SK-N-SH (cell line): Measurements from ENCODE around the gene OR7A10. TPM values are rescaled to one million over a fixed set of nuclear protein-coding genes. Genes with fewer than 3 reads are reported as not detected.

Experiments used
- CTCF ChIA-PET: fragments of 300-600, 350-600 bp; formaldehyde crosslinking; extraction: SDS; loops from one replicate; lab custom pipeline; 2021; lab: Yijun Ruan, JAX
- POLR2A ChIA-PET: fragments of 350-600 bp; sonication (Branson Sonifier 250); formaldehyde crosslinking; extraction: SDS; loops from one replicate; lab custom pipeline; 2020; ENCODE audit warnings: antibody characterized with exemption, inconsistent platforms; lab: Yijun Ruan, JAX
- DNase-seq: peaks from one replicate; pipeline ENCODE4 v3.0.0; 2012
- H2AFZ ChIP-seq: fragments of 200-600 bp; sonication (generic); 2 replicates; pipeline ENCODE4 v1.8.1; 2016; ENCODE audit warnings: antibody characterized with exemption, mild to moderate bottlenecking, low read depth
- H3F3A ChIP-seq: fragments of 200-600 bp; sonication (generic); replicated peaks from 2 replicates; pipeline ENCODE3; 2016; ENCODE audit warnings: antibody characterized with exemption, mild to moderate bottlenecking; ENCODE audit not compliant: insufficient read depth
- H3K27ac ChIP-seq, 2 experiments: fragments of 200-500 bp in 1 of 2; fragments of 200-600 bp in 1 of 2; sonication (Bioruptor generic) in 1 of 2; sonication (generic), shearing (Covaris generic) in 1 of 2; 2 replicates each; pipeline versions ENCODE4 v1.5.1 to v1.6.1; 2014 to 2016; ENCODE audit warnings: low read depth in 2 of 2, inconsistent platforms in 1 of 2, low read length in 1 of 2, mild to moderate bottlenecking in 1 of 2, mixed read lengths in 1 of 2
- H3K27me3 ChIP-seq: fragments of 200-600 bp; sonication (generic), shearing (Covaris generic); 2 replicates; pipeline ENCODE4 v1.6.1; 2016; ENCODE audit warnings: mixed run types; ENCODE audit not compliant: insufficient read depth
- H3K36me3 ChIP-seq, 2 experiments: fragments of 200-500 bp in 1 of 2; fragments of 200-600 bp in 1 of 2; sonication (Bioruptor generic) in 1 of 2; sonication (generic) in 1 of 2; replicated peaks in 1 of 2; 2 replicates each; pipeline versions ENCODE3 to v1.5.1; 2014 to 2016; ENCODE audit warnings: low read length in 1 of 2, mild to moderate bottlenecking in 1 of 2; ENCODE audit not compliant: insufficient read depth in 2 of 2, control insufficient read depth in 1 of 2
- H3K4me1 ChIP-seq, 2 experiments: fragments of 200-500 bp in 1 of 2; fragments of 200-600 bp in 1 of 2; sonication (Bioruptor generic) in 1 of 2; sonication (generic), shearing (Covaris generic) in 1 of 2; 2 replicates each; pipeline versions ENCODE4 v1.5.1 to v1.6.1; 2014 to 2016; ENCODE audit warnings: low read depth in 1 of 2, low read length in 1 of 2, mixed run types in 1 of 2; ENCODE audit not compliant: insufficient read depth in 2 of 2, control insufficient read depth in 1 of 2
- H3K4me2 ChIP-seq: fragments of 200-600 bp; sonication (generic), shearing (Covaris generic); 2 replicates; pipeline ENCODE4 v1.6.1; 2017; ENCODE audit warnings: mixed run types
- H3K4me3 ChIP-seq, 2 experiments: fragments of 200-500 bp in 1 of 2; fragments of 200-600 bp in 1 of 2; sonication (Bioruptor generic) in 1 of 2; sonication (generic), shearing (Covaris generic) in 1 of 2; 2 replicates each; pipeline versions ENCODE4 v1.5.1 to v1.8.1; 2014 to 2016; ENCODE audit warnings: low read depth in 2 of 2, inconsistent platforms in 1 of 2, low read length in 1 of 2, mild to moderate bottlenecking in 1 of 2, mixed read lengths in 1 of 2, moderate library complexity in 1 of 2
- H3K79me2 ChIP-seq: fragments of 200-600 bp; sonication (generic); 2 replicates; pipeline ENCODE4 v1.8.1; 2017; ENCODE audit warnings: mild to moderate bottlenecking; ENCODE audit not compliant: insufficient read depth
- H3K9ac ChIP-seq: fragments of 200-600 bp; sonication (generic); 2 replicates; pipeline ENCODE4 v1.6.1; 2017; ENCODE audit warnings: mixed run types
- H3K9me2 ChIP-seq: fragments of 200-600 bp; sonication (generic); 2 replicates; pipeline ENCODE4 v1.6.1; 2017; ENCODE audit warnings: mixed run types
- H3K9me3 ChIP-seq: fragments of 200-600 bp; sonication (generic); 2 replicates; pipeline ENCODE4 v1.6.1; 2017; ENCODE audit warnings: mixed run types, mild to moderate bottlenecking, moderate library complexity
- H4K20me1 ChIP-seq: fragments of 200-600 bp; sonication (generic); 2 replicates; pipeline ENCODE4 v1.6.1; 2017; ENCODE audit warnings: mild to moderate bottlenecking, mixed run types; ENCODE audit not compliant: insufficient read depth
- CHD2 ChIP-seq: fragments of 150-350 bp; IDR thresholded peaks from 2 replicates; pipeline ENCODE4 v1.6.1; 2018; ENCODE audit warnings: low read length; ENCODE audit not compliant: partially characterized antibody
- EP300 ChIP-seq, 2 experiments: IDR thresholded peaks; 2 replicates each; pipeline versions ENCODE4 v1.4.0 to v1.6.1; 2012; ENCODE audit warnings: borderline replicate concordance in 1 of 2, low read depth in 1 of 2, low read length in 1 of 2
- FOSL2 ChIP-seq: IDR thresholded peaks from 2 replicates; pipeline ENCODE4 v1.4.0; 2012; ENCODE audit warnings: low read depth, mild to moderate bottlenecking, moderate library complexity, borderline replicate concordance
- FOXJ3 ChIP-seq: sonication (generic); formaldehyde crosslinking; IDR thresholded peaks from 2 replicates; pipeline ENCODE4 v1.5.1; 2020; ENCODE audit warnings: mild to moderate bottlenecking, missing genetic modification reagents
- FOXM1 ChIP-seq: IDR thresholded peaks from 2 replicates; pipeline ENCODE4 v1.4.0; 2012; ENCODE audit warnings: low read depth, mild to moderate bottlenecking
- GABPA ChIP-seq: IDR thresholded peaks from 2 replicates; pipeline ENCODE4 v1.4.0; 2012; ENCODE audit warnings: low read depth, mild to moderate bottlenecking
- GATA2 ChIP-seq: sonication (generic); formaldehyde crosslinking; IDR thresholded peaks from 2 replicates; pipeline ENCODE4 v1.5.0; 2020; ENCODE audit warnings: mild to moderate bottlenecking, missing genetic modification reagents
- IRF3 ChIP-seq: fragments of 150-350 bp; IDR thresholded peaks from 2 replicates; pipeline ENCODE4 v1.6.1; 2016; ENCODE audit warnings: mild to moderate bottlenecking, low read depth, low read length
- JUND ChIP-seq: IDR thresholded peaks from 2 replicates; pipeline ENCODE4 v1.4.0; 2012
- MEF2A ChIP-seq: IDR thresholded peaks from 2 replicates; pipeline ENCODE4 v1.4.0; 2012; ENCODE audit warnings: low read depth, borderline replicate concordance
- MXI1 ChIP-seq: IDR thresholded peaks from 2 replicates; pipeline ENCODE4 v1.6.1; 2012; ENCODE audit warnings: mild to moderate bottlenecking, low read depth, low read length, improper control_type of control experiment
- NFIC ChIP-seq: IDR thresholded peaks from 2 replicates; pipeline ENCODE4 v1.4.0; 2012; ENCODE audit warnings: borderline replicate concordance
- TEAD4 ChIP-seq: IDR thresholded peaks from 2 replicates; pipeline ENCODE4 v1.4.0; 2012; ENCODE audit warnings: mild to moderate bottlenecking, borderline replicate concordance; ENCODE audit not compliant: insufficient read depth
- USF2 ChIP-seq: fragments of 150-350 bp; IDR thresholded peaks from 2 replicates; pipeline ENCODE4 v1.6.1; 2017; ENCODE audit warnings: antibody characterized with exemption, low read length, low read depth, borderline replicate concordance
- YY1 ChIP-seq: IDR thresholded peaks from 2 replicates; pipeline ENCODE4 v1.4.0; 2012; ENCODE audit warnings: low read depth, mild to moderate bottlenecking
- ZBTB33 ChIP-seq: IDR thresholded peaks from 2 replicates; pipeline ENCODE4 v1.4.0; 2012; ENCODE audit warnings: low read depth, borderline replicate concordance
- WGBS: methylation state at CpG from one replicate; pipeline ENCODE4 v1.1.6; 2017; ENCODE audit warnings: low lambda C conversion rate; 5-methylcytosine and 5-hydroxymethylcytosine counted together
- polyA plus RNA-seq, 3 experiments: library from polyadenylated mRNA; depleted of rRNA; stranded (reverse); fragments of >200 nt; gene quantifications; 2 replicates each; pipeline ENCODE4 v1.2.3, GENCODE V29; 2012

Gene OR7A10
- polyA plus RNA-seq, 1 of the 3 experiments (the other 2 are of a cell fraction), result not detected

GRCh38 chr19:14886032-14886431 is 37.3 kb upstream of the OR7A10 start, which contains the start of gene OR7A17:
Gene OR7A17 (minus strand): TSS chr19:14886132. CDS start chr19:14881355, 4,777 bp downstream.
- WGBS, result 0% methylated on average over 4 of the region's 4 CpGs
- H3K4me2 ChIP-seq, result no peak within 1 kb of the TSS
- TF ChIP-seq MXI1 (no peak), YY1 (no peak), CHD2 (no peak), EP300 (IDR thresholded peaks at IDR 0.05; ENCODE audit: borderline replicate concordance in 1 of 2, low read depth in 1 of 2, low read length in 1 of 2) (no peak), NFIC (no peak), ZBTB33 (no peak), MEF2A (no peak), IRF3 (no peak), JUND (no peak), FOXJ3 (CRISPR knock-in tag) (no peak), FOSL2 (no peak), TEAD4 (no peak), FOXM1 (no peak), GABPA (no peak), USF2 (no peak), GATA2 (CRISPR knock-in tag) (no peak)
- POLR2A ChIA-PET, result no interaction called here
- no peaks in the 10 kb centered on the region for H3K9me2 ChIP-seq
- CTCF ChIA-PET, result no interaction called here
- no peak for DNase-seq
- no peaks in the 10 kb centered on the region for H3K79me2 ChIP-seq
- no peaks in the 10 kb centered on the region for H3K4me1 ChIP-seq
- no peak within 1 kb of the TSS for H3K9ac ChIP-seq
- H3F3A ChIP-seq, result no peaks in the 10 kb centered on the region
- H4K20me1 ChIP-seq, result no peaks in the 10 kb centered on the region
- no peak within 1 kb of the TSS for H3K27ac ChIP-seq
- H3K27me3 ChIP-seq, result peaks cover 7% of the 10 kb centered on the region; the same call in 1 of the 2 replicates
- no peak within 1 kb of the TSS for H3K4me3 ChIP-seq
- no peaks in the 10 kb centered on the region for H3K9me3 ChIP-seq
- no peak within 1 kb of the TSS for H2AFZ ChIP-seq
- H3K36me3 ChIP-seq, result no peaks in the 10 kb centered on the region
